Measurements from ENCODE around the gene SLC30A7. TPM values are rescaled to one million over a fixed set of nuclear protein-coding genes. Genes with fewer than 3 reads are reported as not detected.

The SLC30A7 gene
- total RNA-seq, 2 donors from 2014 or later = 32.8 to 39.2 TPM

- Histone ChIP-seq H3K27ac (peak overlapping the region; percentile 82), H3K9ac (ENCODE audit: low read depth in 2 of 2, low read length in 2 of 2) (peak overlapping the region; percentile 48 to 76), H3K36me3 (no peaks in the 10 kb centered on the region), H3K4me1 (no peaks in the 10 kb centered on the region), H3K9me3 (no peaks in the 10 kb centered on the region), H3K27me3 (no peaks in the 10 kb centered on the region), H3K4me3 (peak overlapping the region; percentile 63)
- TF ChIP-seq CTCF (IDR thresholded peaks at IDR 0.05) = no peak
- intact Hi-C loops (cut with DNase I) = no loop called here
- peak; percentile 30 for DNase-seq
These were observed 129.4 kb downstream of the SLC30A7 start for GRCh38 chr1:101025283-101025656.

- no peak for TF ChIP-seq CTCF (IDR thresholded peaks at IDR 0.05)
- Histone ChIP-seq H3K36me3 (no peaks in the 10 kb centered on the region), H3K9ac (ENCODE audit: low read depth in 2 of 2, low read length in 2 of 2) (peak within 1 kb of the TSS; percentile 52 to 76), H3K27me3 (no peaks in the 10 kb centered on the region), H3K27ac (peak within 1 kb of the TSS; percentile 82), H3K4me1 (no peaks in the 10 kb centered on the region), H3K4me3 (peak within 1 kb of the TSS; percentile 63), H3K9me3 (no peaks in the 10 kb centered on the region)
- peak; percentile 95 for DNase-seq
- intact Hi-C loops (cut with DNase I) = no loop called here
These were observed 130.0 kb downstream of the SLC30A7 start, which contains the start of gene DPH5 for GRCh38 chr1:101025657-101026429. TSS of gene DPH5 (minus strand) at chr1:101025784. CDS start at chr1:101025443, 341 bp downstream.

- Histone ChIP-seq H3K4me3 (peak overlapping the region; percentile 63), H3K9me3 (no peaks in the 10 kb centered on the region), H3K36me3 (no peaks in the 10 kb centered on the region), H3K27me3 (no peaks in the 10 kb centered on the region), H3K9ac (ENCODE audit: low read depth in 2 of 2, low read length in 2 of 2) (peak overlapping the region; percentile 52 to 76), H3K27ac (peak overlapping the region; percentile 82), H3K4me1 (no peaks in the 10 kb centered on the region)
- no peak for TF ChIP-seq CTCF (IDR thresholded peaks at IDR 0.05)
- no peak for DNase-seq
- intact Hi-C loops (cut with DNase I) = no loop called here
These were observed 130.5 kb downstream of the SLC30A7 start for GRCh38 chr1:101026430-101026788.

- no peak overlapping the region for H3K4me3 ChIP-seq
- H3K9me3 ChIP-seq = no peaks in the 10 kb centered on the region
- DNase-seq = no peak
- intact Hi-C loops (cut with DNase I) = no loop called here
- H3K4me1 ChIP-seq = no peaks in the 10 kb centered on the region
- no peaks in the 10 kb centered on the region for H3K27me3 ChIP-seq
- no peak overlapping the region for H3K9ac ChIP-seq (ENCODE audit: low read depth in 2 of 2, low read length in 2 of 2)
- TF ChIP-seq CTCF (IDR thresholded peaks at IDR 0.05) = no peak
- no peak overlapping the region for H3K27ac ChIP-seq
- H3K36me3 ChIP-seq = no peaks in the 10 kb centered on the region
These were observed 131.4 kb downstream of the SLC30A7 start for GRCh38 chr1:101027194-101027772.

- H3K27ac ChIP-seq = no peak overlapping the region
- H3K9me3 ChIP-seq = no peaks in the 10 kb centered on the region
- TF ChIP-seq CTCF (IDR thresholded peaks at IDR 0.05) = no peak
- no peaks in the 10 kb centered on the region for H3K27me3 ChIP-seq
- intact Hi-C loops (cut with DNase I) = no loop called here
- no peak for DNase-seq
- H3K9ac ChIP-seq (ENCODE audit: low read depth in 2 of 2, low read length in 2 of 2) = no peak overlapping the region
- no peaks in the 10 kb centered on the region for H3K36me3 ChIP-seq
- H3K4me3 ChIP-seq = no peak overlapping the region
- no peaks in the 10 kb centered on the region for H3K4me1 ChIP-seq
These were observed 132.6 kb downstream of the SLC30A7 start for GRCh38 chr1:101028466-101028865.
